ENCODE results near the gene COPS2. TPM values are rescaled to one million over a fixed set of nuclear protein-coding genes. Genes with fewer than 3 reads are reported as not detected.

Gene COPS2
- total RNA-seq, 2 experiments from 2014 or later = 131 to 136 TPM

DNA sequence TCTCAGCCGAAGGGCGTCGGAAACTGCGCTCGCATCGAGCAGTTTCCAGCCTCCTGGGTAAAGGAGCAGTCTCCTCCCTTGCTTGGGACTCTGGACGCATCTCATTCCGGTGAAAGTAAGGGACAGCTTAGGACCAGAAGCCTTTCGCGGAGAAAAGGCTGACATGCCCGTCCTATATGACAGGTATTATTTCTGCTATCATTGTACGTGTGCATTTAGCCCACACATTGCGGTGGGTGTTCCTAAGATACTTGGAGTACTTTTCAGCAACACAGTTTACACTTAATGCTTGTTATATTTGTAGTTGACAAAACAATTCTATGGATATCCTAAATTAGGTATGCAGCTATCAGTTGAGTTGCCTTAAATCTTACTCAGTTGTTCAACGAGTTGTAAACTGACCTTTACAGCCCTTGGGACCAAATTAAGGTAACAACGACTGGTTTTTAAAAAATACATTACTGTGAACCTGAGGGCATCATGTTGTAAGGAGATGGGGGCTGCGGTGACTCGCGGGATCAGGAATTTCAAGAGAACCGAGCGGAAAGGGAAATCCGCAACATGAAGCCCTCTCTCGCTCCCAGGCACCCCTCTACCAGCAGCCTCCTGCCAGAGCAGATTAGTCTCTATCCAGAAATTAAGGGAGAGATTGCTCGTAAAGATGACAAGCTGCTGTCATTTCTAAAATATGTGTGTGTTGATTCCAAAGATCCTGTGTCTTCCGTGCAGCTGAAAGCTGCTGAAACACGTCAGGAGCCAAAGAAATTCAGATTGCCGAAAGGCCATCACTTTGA lies 632 bp upstream of the COPS2 start:
- intact Hi-C loops (cut with DNase I, micrococcal nuclease) = loop anchor here (1.0 to 5.0 kb wide), 11 partner anchors 14 to 1611 kb away; partner anchors contain the start of genes CEP152 (in 2 of the 2), GALK2 (in 2 of the 2), DTWD1 (in 1 of the 2) and DUT (in 1 of the 2)
- H3K27me3 Mint-ChIP-seq = no peaks in the 10 kb centered on the region
- DNase-seq (peak in 5 of 14 experiments; percentile 3 to 33 (median 11)), ATAC-seq (ENCODE audit: poor library complexity) (peak; percentile 32)
- Histone ChIP-seq H3K4me1 (ENCODE audit: insufficient read depth, low read length) (peaks cover 14% of the 10 kb centered on the region), H3K4me3 (ENCODE audit: low read length) (peak overlapping the region; percentile 89), H3K27ac (ENCODE audit: low read depth in 1 of 2, low read length in 2 of 2) (peak overlapping the region; percentile 65 to 68), H3K36me3 (ENCODE audit: insufficient read depth, low read length) (peaks cover 2% of the 10 kb centered on the region), H3K9me3 (ENCODE audit: control insufficient read depth in 1 of 2, insufficient read depth in 1 of 2, low read length in 2 of 2) (no peaks in the 10 kb centered on the region), H3K27me3 (ENCODE audit: control insufficient read depth in 1 of 2, insufficient read depth in 2 of 2, low read length in 2 of 2) (no peaks in the 10 kb centered on the region)
- TF ChIP-seq, protein P1, sequence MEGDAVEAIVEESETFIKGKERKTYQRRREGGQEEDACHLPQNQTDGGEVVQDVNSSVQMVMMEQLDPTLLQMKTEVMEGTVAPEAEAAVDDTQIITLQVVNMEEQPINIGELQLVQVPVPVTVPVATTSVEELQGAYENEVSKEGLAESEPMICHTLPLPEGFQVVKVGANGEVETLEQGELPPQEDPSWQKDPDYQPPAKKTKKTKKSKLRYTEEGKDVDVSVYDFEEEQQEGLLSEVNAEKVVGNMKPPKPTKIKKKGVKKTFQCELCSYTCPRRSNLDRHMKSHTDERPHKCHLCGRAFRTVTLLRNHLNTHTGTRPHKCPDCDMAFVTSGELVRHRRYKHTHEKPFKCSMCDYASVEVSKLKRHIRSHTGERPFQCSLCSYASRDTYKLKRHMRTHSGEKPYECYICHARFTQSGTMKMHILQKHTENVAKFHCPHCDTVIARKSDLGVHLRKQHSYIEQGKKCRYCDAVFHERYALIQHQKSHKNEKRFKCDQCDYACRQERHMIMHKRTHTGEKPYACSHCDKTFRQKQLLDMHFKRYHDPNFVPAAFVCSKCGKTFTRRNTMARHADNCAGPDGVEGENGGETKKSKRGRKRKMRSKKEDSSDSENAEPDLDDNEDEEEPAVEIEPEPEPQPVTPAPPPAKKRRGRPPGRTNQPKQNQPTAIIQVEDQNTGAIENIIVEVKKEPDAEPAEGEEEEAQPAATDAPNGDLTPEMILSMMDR (IDR thresholded peaks at IDR 0.05) = no peak
- POLR2A ChIA-PET = interaction anchor here (0.7 to 3.3 kb wide), 23 partner anchors 9 to 1753 kb away, joined by 3 to 71 read pairs (median 4); partner anchors contain the start of genes CEP152, DTWD1, EID1 and FAM227B
- peaks cover 64% of the 10 kb centered on the region for H3K4me1 Mint-ChIP-seq (ENCODE audit: low read depth)
- peak overlapping the region; percentile 98 for H3K4me3 Mint-ChIP-seq
- H3K9me3 Mint-ChIP-seq = no peaks in the 10 kb centered on the region
- peak overlapping the region; percentile 95 for H3K27ac Mint-ChIP-seq
- CTCF ChIA-PET = interaction anchor here (0.8 to 2.2 kb wide), 3 partner anchors 10 to 110 kb away, joined by 3 to 6 read pairs (median 4); partner anchors contain the start of genes GALK2 and SECISBP2L
- peaks cover 13% of the 10 kb centered on the region for H3K36me3 Mint-ChIP-seq (ENCODE audit: low read depth)

GRCh38 chr15:49154799-49155109 lies 645 bp downstream of the COPS2 start:
- H3K27ac Mint-ChIP-seq = peak overlapping the region; percentile 95
- DNase-seq (no peak), ATAC-seq (ENCODE audit: poor library complexity) (no peak)
- intact Hi-C loops (cut with DNase I, micrococcal nuclease) = loop anchor here (1.0 to 5.0 kb wide), 12 partner anchors 16 to 1613 kb away; partner anchors contain the start of genes CEP152 (in 2 of the 2), GALK2 (in 2 of the 2), DTWD1 (in 1 of the 2) and DUT (in 1 of the 2)
- peaks cover 71% of the 10 kb centered on the region for H3K4me1 Mint-ChIP-seq (ENCODE audit: low read depth)
- Histone ChIP-seq H3K27me3 (ENCODE audit: control insufficient read depth in 1 of 2, insufficient read depth in 2 of 2, low read length in 2 of 2) (no peaks in the 10 kb centered on the region), H3K4me3 (ENCODE audit: low read length) (peak overlapping the region; percentile 89), H3K9me3 (ENCODE audit: control insufficient read depth in 1 of 2, insufficient read depth in 1 of 2, low read length in 2 of 2) (no peaks in the 10 kb centered on the region), H3K36me3 (ENCODE audit: insufficient read depth, low read length) (peaks cover 2% of the 10 kb centered on the region), H3K27ac (ENCODE audit: low read depth in 1 of 2, low read length in 2 of 2) (peak overlapping the region; percentile 82 to 89), H3K4me1 (ENCODE audit: insufficient read depth, low read length) (peaks cover 14% of the 10 kb centered on the region)
- TF ChIP-seq, protein P1 (IDR thresholded peaks at IDR 0.05) = no peak
- H3K9me3 Mint-ChIP-seq = no peaks in the 10 kb centered on the region
- CTCF ChIA-PET = interaction anchor here (1.6 to 2.2 kb wide), 2 partner anchors 15 to 109 kb away, joined by 4 to 6 read pairs; partner anchors contain the start of genes GALK2 and SECISBP2L
- POLR2A ChIA-PET = interaction anchor here (1.8 to 3.3 kb wide), 5 partner anchors 15 to 1200 kb away, joined by 23 to 71 read pairs (median 31); partner anchors contain the start of genes CEP152, EID1, GABPB1 and GALK2
- no peaks in the 10 kb centered on the region for H3K27me3 Mint-ChIP-seq
- H3K4me3 Mint-ChIP-seq = peak overlapping the region; percentile 98
- H3K36me3 Mint-ChIP-seq (ENCODE audit: low read depth) = peaks cover 17% of the 10 kb centered on the region

GRCh38 chr15:49154359-49154758 lies 1.0 kb downstream of the COPS2 start:
- CTCF ChIA-PET = interaction anchor here (1.6 to 2.2 kb wide), 2 partner anchors 16 to 108 kb away, joined by 4 to 6 read pairs; partner anchors contain the start of genes GALK2 and SECISBP2L
- no peaks in the 10 kb centered on the region for H3K27me3 ChIP-seq (ENCODE audit: control insufficient read depth in 1 of 2, insufficient read depth in 2 of 2, low read length in 2 of 2)
- peak overlapping the region; percentile 89 for H3K4me3 ChIP-seq (ENCODE audit: low read length)
- DNase-seq = no peak
- TF ChIP-seq, protein P1 (IDR thresholded peaks at IDR 0.05) = no peak
- H3K27me3 Mint-ChIP-seq = no peaks in the 10 kb centered on the region
- no peaks in the 10 kb centered on the region for H3K9me3 ChIP-seq (ENCODE audit: control insufficient read depth in 1 of 2, insufficient read depth in 1 of 2, low read length in 2 of 2)
- intact Hi-C loops (cut with DNase I, micrococcal nuclease) = loop anchor here in 1 of 2 experiments (2.0 to 5.0 kb wide), 4 partner anchors 16 to 1268 kb away; partner anchors contain the start of genes CEP152, GALK2, SECISBP2L and USP8
- ATAC-seq (ENCODE audit: poor library complexity) = no peak
- H3K36me3 Mint-ChIP-seq (ENCODE audit: low read depth) = peaks cover 18% of the 10 kb centered on the region
- H3K4me1 ChIP-seq (ENCODE audit: insufficient read depth, low read length) = peaks cover 14% of the 10 kb centered on the region
- no peaks in the 10 kb centered on the region for H3K9me3 Mint-ChIP-seq
- peak overlapping the region; percentile 98 for H3K4me3 Mint-ChIP-seq
- peaks cover 5% of the 10 kb centered on the region for H3K36me3 ChIP-seq (ENCODE audit: insufficient read depth, low read length)
- POLR2A ChIA-PET = interaction anchor here (1.9 to 3.3 kb wide), 4 partner anchors 15 to 343 kb away, joined by 23 to 71 read pairs (median 36); partner anchors contain the start of genes CEP152, EID1, GALK2 and SECISBP2L
- H3K27ac ChIP-seq (ENCODE audit: low read depth in 1 of 2, low read length in 2 of 2) = no peak overlapping the region
- H3K27ac Mint-ChIP-seq = peak overlapping the region; percentile 95
- peaks cover 74% of the 10 kb centered on the region for H3K4me1 Mint-ChIP-seq (ENCODE audit: low read depth)
